Gastroesophageal sphincter (tissue), 3 donors: Measurements from ENCODE around the gene AMER2.

Experiments
- EP300 ChIP-seq: sonication (generic); formaldehyde crosslinking; IDR thresholded peaks from one replicate; pipeline ENCODE4 v1.6.1; 2017; ENCODE audit warnings: antibody characterized with exemption, mild to moderate bottlenecking
- POLR2A ChIP-seq, 2 donors: fragments of 450-650 bp; IDR thresholded peaks; one replicate each; pipeline ENCODE4 v1.6.1; 2017; ENCODE audit warnings: antibody characterized with exemption in 2 of 2, mild to moderate bottlenecking in 2 of 2, moderate library complexity in 1 of 2
- POLR2AphosphoS5 ChIP-seq: sonication (generic); formaldehyde crosslinking; IDR thresholded peaks from one replicate; pipeline ENCODE4 v1.6.1; 2017; ENCODE audit warnings: antibody characterized with exemption
- TF ChIP-seq, protein P1 (sequence below), 4 experiments: fragments of 200-600 bp in 2 of 4; fragments of 450-650 bp in 2 of 4; sonication (generic) in 1 of 4; IDR thresholded peaks; one replicate each; pipeline ENCODE4 v1.5.1; 2017 to 2019; ENCODE audit warnings: antibody characterized with exemption in 4 of 4, mild to moderate bottlenecking in 2 of 4, moderate library complexity in 2 of 4

DNA sequence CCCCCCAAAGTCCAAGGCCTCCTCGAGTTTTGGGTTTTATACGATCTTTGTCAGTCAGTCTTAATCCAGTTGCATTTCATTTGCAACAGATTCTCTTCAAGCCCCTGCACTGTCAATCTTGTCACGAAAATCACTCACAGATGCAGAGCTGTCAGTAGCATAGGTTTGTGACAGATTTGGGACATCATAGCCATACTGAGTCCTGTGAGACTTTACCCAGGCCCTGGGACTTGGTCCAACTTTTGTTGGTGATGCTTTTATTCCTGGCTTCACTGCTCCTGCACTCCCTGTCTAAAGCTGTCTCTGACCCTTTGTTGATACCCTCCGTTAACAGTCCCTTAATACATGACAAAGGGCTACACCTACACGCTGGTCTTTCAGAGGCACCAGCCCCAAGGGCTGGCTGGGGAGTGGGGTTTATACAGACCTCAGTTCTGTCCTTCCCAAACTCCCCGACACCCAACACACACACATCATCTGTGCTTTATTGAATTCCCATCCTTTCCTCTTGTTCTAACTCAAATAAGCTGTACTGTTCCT is 40.1 kb downstream of the AMER2 start:
- TF ChIP-seq POLR2AphosphoS5 (no peak), POLR2A (IDR thresholded peaks at IDR 0.05) (no peak), EP300 (no peak)
- TF ChIP-seq, protein P1, sequence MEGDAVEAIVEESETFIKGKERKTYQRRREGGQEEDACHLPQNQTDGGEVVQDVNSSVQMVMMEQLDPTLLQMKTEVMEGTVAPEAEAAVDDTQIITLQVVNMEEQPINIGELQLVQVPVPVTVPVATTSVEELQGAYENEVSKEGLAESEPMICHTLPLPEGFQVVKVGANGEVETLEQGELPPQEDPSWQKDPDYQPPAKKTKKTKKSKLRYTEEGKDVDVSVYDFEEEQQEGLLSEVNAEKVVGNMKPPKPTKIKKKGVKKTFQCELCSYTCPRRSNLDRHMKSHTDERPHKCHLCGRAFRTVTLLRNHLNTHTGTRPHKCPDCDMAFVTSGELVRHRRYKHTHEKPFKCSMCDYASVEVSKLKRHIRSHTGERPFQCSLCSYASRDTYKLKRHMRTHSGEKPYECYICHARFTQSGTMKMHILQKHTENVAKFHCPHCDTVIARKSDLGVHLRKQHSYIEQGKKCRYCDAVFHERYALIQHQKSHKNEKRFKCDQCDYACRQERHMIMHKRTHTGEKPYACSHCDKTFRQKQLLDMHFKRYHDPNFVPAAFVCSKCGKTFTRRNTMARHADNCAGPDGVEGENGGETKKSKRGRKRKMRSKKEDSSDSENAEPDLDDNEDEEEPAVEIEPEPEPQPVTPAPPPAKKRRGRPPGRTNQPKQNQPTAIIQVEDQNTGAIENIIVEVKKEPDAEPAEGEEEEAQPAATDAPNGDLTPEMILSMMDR (IDR thresholded peaks at IDR 0.05), result no peak
